ENCODE data around the gene ATP12A. TPM values are rescaled to one million over a fixed set of nuclear protein-coding genes. Genes with fewer than 3 reads are reported as not detected.

ATP12A gene
- total RNA-seq, 1 experiment from 2014 or later = 0.47 TPM

DNA sequence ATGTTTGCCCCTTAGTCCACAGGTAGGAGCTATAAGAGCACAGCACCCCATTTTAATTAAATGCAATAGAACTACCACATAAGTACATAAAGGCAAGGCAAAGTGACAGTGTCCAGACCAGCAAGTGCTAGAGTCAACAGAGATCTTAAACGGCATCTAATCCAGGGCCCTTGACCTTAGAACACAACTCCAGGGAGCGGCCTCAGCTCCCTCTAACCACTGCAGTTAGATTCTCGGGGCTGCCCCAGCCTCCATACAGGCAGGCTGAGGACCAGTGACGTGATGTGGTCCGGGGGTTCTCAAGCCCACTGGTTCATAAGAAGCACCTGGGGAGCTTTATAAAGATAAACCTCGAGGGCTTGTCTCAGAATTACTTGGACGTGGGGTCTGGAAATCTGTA, 10.0 kb upstream of the ATP12A start:
- no peak overlapping the region for H3K4me3 ChIP-seq (ENCODE audit: low read depth, low read length, poor library complexity, severe bottlenecking)
- intact Hi-C loops (cut with micrococcal nuclease; ENCODE audit: unreplicated experiment) = no loop called here
- ChIA-PET CTCF (no interaction called here), POLR2A (ENCODE audit: low non-redundant PET) (no interaction called here)
- TF ChIP-seq, protein P1, sequence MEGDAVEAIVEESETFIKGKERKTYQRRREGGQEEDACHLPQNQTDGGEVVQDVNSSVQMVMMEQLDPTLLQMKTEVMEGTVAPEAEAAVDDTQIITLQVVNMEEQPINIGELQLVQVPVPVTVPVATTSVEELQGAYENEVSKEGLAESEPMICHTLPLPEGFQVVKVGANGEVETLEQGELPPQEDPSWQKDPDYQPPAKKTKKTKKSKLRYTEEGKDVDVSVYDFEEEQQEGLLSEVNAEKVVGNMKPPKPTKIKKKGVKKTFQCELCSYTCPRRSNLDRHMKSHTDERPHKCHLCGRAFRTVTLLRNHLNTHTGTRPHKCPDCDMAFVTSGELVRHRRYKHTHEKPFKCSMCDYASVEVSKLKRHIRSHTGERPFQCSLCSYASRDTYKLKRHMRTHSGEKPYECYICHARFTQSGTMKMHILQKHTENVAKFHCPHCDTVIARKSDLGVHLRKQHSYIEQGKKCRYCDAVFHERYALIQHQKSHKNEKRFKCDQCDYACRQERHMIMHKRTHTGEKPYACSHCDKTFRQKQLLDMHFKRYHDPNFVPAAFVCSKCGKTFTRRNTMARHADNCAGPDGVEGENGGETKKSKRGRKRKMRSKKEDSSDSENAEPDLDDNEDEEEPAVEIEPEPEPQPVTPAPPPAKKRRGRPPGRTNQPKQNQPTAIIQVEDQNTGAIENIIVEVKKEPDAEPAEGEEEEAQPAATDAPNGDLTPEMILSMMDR (conservative IDR thresholded peaks at IDR 0.05; ENCODE audit: low read depth, low read length) = no peak
- TF ChIP-seq EZH2 (IDR thresholded peaks at IDR 0.05; ENCODE audit: borderline replicate concordance, low read depth, low read length, poor library complexity, severe bottlenecking) = no peak
- BruUV-seq (replicated peaks) = no TSS peak
- no peak for DNase-seq (ENCODE audit: low spot score)
- no peaks in the 10 kb centered on the region for H3K4me1 ChIP-seq (ENCODE audit: insufficient read depth, low read length, poor library complexity, severe bottlenecking)
- H3K9me3 ChIP-seq (ENCODE audit: low read depth, low read length, poor library complexity, severe bottlenecking) = no peaks in the 10 kb centered on the region
- H3K27ac ChIP-seq (ENCODE audit: low read depth, low read length, poor library complexity, severe bottlenecking) = no peak overlapping the region
- H3K36me3 ChIP-seq (ENCODE audit: insufficient read depth, low read length, poor library complexity, severe bottlenecking) = no peaks in the 10 kb centered on the region
- no peaks in the 10 kb centered on the region for H3K27me3 ChIP-seq (replicated peaks; ENCODE audit: insufficient read depth, low read depth, low read length, poor library complexity)

DNA sequence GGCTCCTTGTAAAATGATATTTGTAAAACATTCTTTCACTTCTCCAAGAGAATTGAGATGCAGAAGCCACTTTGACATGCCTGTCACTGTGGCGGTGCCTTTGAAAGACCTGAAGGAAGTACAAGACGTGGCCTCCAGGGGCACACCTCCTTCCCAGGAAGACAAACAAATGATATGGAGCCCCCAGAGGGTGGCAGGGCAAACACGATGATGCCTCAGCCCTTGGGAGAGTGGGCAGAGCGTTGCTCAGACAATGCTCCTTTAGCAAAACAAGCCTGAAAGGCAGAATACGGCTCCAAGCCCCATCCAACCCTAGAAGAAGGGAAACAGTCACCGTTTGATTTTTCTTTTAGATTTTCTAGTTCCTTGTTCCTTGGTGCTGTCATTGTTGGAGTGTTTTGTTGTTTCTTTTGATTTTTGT, 9.2 kb upstream of the ATP12A start:
- POLR2A ChIA-PET (ENCODE audit: low non-redundant PET) = no interaction called here
- TF ChIP-seq, protein P1 (conservative IDR thresholded peaks at IDR 0.05; ENCODE audit: low read depth, low read length) = no peak
- no peak for TF ChIP-seq EZH2 (IDR thresholded peaks at IDR 0.05; ENCODE audit: borderline replicate concordance, low read depth, low read length, poor library complexity, severe bottlenecking)
- no peak overlapping the region for H3K4me3 ChIP-seq (ENCODE audit: low read depth, low read length, poor library complexity, severe bottlenecking)
- H3K27ac ChIP-seq (ENCODE audit: low read depth, low read length, poor library complexity, severe bottlenecking) = no peak overlapping the region
- CTCF ChIA-PET = no interaction called here
- H3K9me3 ChIP-seq (ENCODE audit: low read depth, low read length, poor library complexity, severe bottlenecking) = no peaks in the 10 kb centered on the region
- no peaks in the 10 kb centered on the region for H3K27me3 ChIP-seq (replicated peaks; ENCODE audit: insufficient read depth, low read depth, low read length, poor library complexity)
- DNase-seq (ENCODE audit: low spot score) = peak; percentile 74
- no TSS peak for BruUV-seq (replicated peaks)
- H3K36me3 ChIP-seq (ENCODE audit: insufficient read depth, low read length, poor library complexity, severe bottlenecking) = no peaks in the 10 kb centered on the region
- intact Hi-C loops (cut with micrococcal nuclease; ENCODE audit: unreplicated experiment) = loop anchor here (1.0 kb wide), 1 partner anchor 90 kb away; no protein-coding TSS in a partner anchor
- no peaks in the 10 kb centered on the region for H3K4me1 ChIP-seq (ENCODE audit: insufficient read depth, low read length, poor library complexity, severe bottlenecking)

DNA sequence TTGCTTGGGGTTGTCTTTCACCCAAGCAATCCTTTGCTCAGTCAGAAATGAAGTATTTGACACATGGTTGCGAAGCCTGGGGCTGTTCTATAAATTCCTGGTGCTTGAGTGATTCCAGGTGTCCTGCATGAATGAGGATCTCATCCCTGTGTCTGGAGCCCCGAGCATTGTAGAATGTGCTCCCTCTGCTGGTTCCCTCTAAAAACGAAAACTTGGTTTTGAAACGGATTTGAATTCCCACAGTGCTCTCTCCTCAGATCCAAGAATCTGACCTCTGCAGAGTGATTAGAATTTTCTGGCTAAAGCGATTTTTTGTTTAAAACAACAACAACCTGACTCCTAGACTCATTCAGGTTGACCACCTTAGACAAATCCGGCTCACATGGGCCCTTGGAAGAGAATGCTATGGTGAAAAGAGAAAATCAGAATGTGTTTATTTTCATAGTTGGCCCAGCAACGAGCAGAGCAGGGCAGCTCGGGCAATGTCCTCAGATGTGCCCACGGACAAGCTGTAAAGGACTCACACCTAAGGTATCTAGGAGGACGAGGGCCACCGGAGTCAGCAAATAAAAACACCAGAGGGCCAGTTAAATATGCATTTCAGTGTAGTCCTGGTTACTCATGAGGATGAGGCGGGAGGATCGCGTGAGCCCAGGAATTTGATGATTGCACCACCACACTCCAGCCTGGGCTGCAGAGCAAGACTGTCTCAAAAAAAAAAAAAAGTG, 8.7 kb upstream of the ATP12A start:
- TF ChIP-seq, protein P1 (conservative IDR thresholded peaks at IDR 0.05; ENCODE audit: low read depth, low read length) = peak; percentile 73
- no peak for TF ChIP-seq EZH2 (IDR thresholded peaks at IDR 0.05; ENCODE audit: borderline replicate concordance, low read depth, low read length, poor library complexity, severe bottlenecking)
- no TSS peak for BruUV-seq (replicated peaks)
- CTCF ChIA-PET = no interaction called here
- POLR2A ChIA-PET (ENCODE audit: low non-redundant PET) = no interaction called here
- Histone ChIP-seq H3K4me3 (ENCODE audit: low read depth, low read length, poor library complexity, severe bottlenecking) (no peak overlapping the region), H3K27ac (ENCODE audit: low read depth, low read length, poor library complexity, severe bottlenecking) (no peak overlapping the region), H3K27me3 (replicated peaks; ENCODE audit: insufficient read depth, low read depth, low read length, poor library complexity) (no peaks in the 10 kb centered on the region), H3K4me1 (ENCODE audit: insufficient read depth, low read length, poor library complexity, severe bottlenecking) (no peaks in the 10 kb centered on the region), H3K36me3 (ENCODE audit: insufficient read depth, low read length, poor library complexity, severe bottlenecking) (no peaks in the 10 kb centered on the region), H3K9me3 (ENCODE audit: low read depth, low read length, poor library complexity, severe bottlenecking) (no peaks in the 10 kb centered on the region)
- DNase-seq (ENCODE audit: low spot score) = peak; percentile 79
- intact Hi-C loops (cut with micrococcal nuclease; ENCODE audit: unreplicated experiment) = loop anchor here (1.0 kb wide), 1 partner anchor 90 kb away; no protein-coding TSS in a partner anchor

Measured in A673 (cell line).